IgD-negative memory B cell (primary cell): ENCODE measurements around the gene PDE4D. TPM values are rescaled to one million over a fixed set of nuclear protein-coding genes. Genes with fewer than 3 reads are reported as not detected.
A peak's percentile ranks its signal among the peaks of the same experiment; 100 is the strongest.

ENCODE experiments used
- H3K27ac Mint-ChIP-seq, 3 donors: one replicate each; pipeline ENCODE4 v1.8.0; 2020 to 2022; ENCODE audit warnings: mild to moderate bottlenecking in 3 of 3, mixed read lengths in 3 of 3, moderate library complexity in 1 of 3
- H3K27me3 Mint-ChIP-seq: one replicate; pipeline ENCODE4 v1.8.0; 2021; ENCODE audit warnings: mixed read lengths
- H3K36me3 Mint-ChIP-seq: one replicate; pipeline ENCODE4 v1.8.0; 2020; ENCODE audit warnings: mild to moderate bottlenecking, mixed read lengths
- H3K4me1 Mint-ChIP-seq, 3 donors: one replicate each; pipeline ENCODE4 v1.8.0; 2020 to 2022; ENCODE audit warnings: mixed read lengths in 3 of 3, mild to moderate bottlenecking in 1 of 3
- H3K4me3 Mint-ChIP-seq, 4 donors: one replicate each; pipeline ENCODE4 v1.8.0; 2020 to 2022; ENCODE audit warnings: mild to moderate bottlenecking in 4 of 4, mixed read lengths in 4 of 4, moderate library complexity in 3 of 4
- H3K9me3 Mint-ChIP-seq, 3 donors: one replicate each; pipeline ENCODE4 v1.8.0; 2020 to 2021; ENCODE audit warnings: mixed read lengths in 3 of 3, mild to moderate bottlenecking in 1 of 3
- polyA plus RNA-seq: library from polyadenylated mRNA; unstranded; fragments of 300-500 nt; fragmentation: Illumina TruSeq; gene quantifications from one replicate; pipeline ENCODE4 v1.2.3, GENCODE V29; 2021

The PDE4D gene
- polyA plus RNA-seq, 1 donor from 2014 or later, result 18.8 TPM

- Mint-ChIP-seq H3K9me3 (no peaks in the 10 kb centered on the region), H3K4me3 (no peak overlapping the region), H3K4me1 (peaks cover 0 to 9% (median 4%) of the 10 kb centered on the region in 3 donors), H3K36me3 (no peaks in the 10 kb centered on the region), H3K27ac (no peak overlapping the region), H3K27me3 (no peaks in the 10 kb centered on the region)
Observed at GRCh38 chr5:59171131-59171530, 722.4 kb downstream of the PDE4D start.

GRCh38 chr5:59169768-59170150, 723.8 kb downstream of the PDE4D start:
- H3K4me3 Mint-ChIP-seq, result no peak overlapping the region
- no peaks in the 10 kb centered on the region for H3K27me3 Mint-ChIP-seq
- H3K4me1 Mint-ChIP-seq, result peaks cover under 1 to 6% (median 4%) of the 10 kb centered on the region in 3 donors
- H3K27ac Mint-ChIP-seq, result no peak overlapping the region
- no peaks in the 10 kb centered on the region for H3K36me3 Mint-ChIP-seq
- no peaks in the 10 kb centered on the region for H3K9me3 Mint-ChIP-seq

GRCh38 chr5:59169081-59169767, 724.3 kb downstream of the PDE4D start:
- no peak overlapping the region for H3K4me3 Mint-ChIP-seq
- H3K4me1 Mint-ChIP-seq, result peaks cover 1 to 6% (median 2%) of the 10 kb centered on the region in 3 donors
- no peaks in the 10 kb centered on the region for H3K36me3 Mint-ChIP-seq
- H3K27ac Mint-ChIP-seq, result no peak overlapping the region
- H3K9me3 Mint-ChIP-seq, result no peaks in the 10 kb centered on the region
- H3K27me3 Mint-ChIP-seq, result no peaks in the 10 kb centered on the region

GRCh38 chr5:59168067-59168466, 725.5 kb downstream of the PDE4D start:
- Mint-ChIP-seq H3K36me3 (no peaks in the 10 kb centered on the region), H3K9me3 (no peaks in the 10 kb centered on the region), H3K4me3 (no peak overlapping the region), H3K27me3 (no peaks in the 10 kb centered on the region), H3K4me1 (peaks cover 0 to 3% (median 2%) of the 10 kb centered on the region in 3 donors), H3K27ac (peak overlapping the region in 1 of 3 donors; percentile 21)

- no peaks in the 10 kb centered on the region for H3K27me3 Mint-ChIP-seq
- no peaks in the 10 kb centered on the region for H3K9me3 Mint-ChIP-seq
- no peak overlapping the region for H3K4me3 Mint-ChIP-seq
- peaks cover 2 to 10% (median 5%) of the 10 kb centered on the region in 3 donors for H3K4me1 Mint-ChIP-seq
- no peaks in the 10 kb centered on the region for H3K36me3 Mint-ChIP-seq
- no peak overlapping the region for H3K27ac Mint-ChIP-seq
Observed at GRCh38 chr5:59164041-59164830, 729.3 kb downstream of the PDE4D start.

GRCh38 chr5:59161221-59162105, 732.1 kb downstream of the PDE4D start:
- H3K9me3 Mint-ChIP-seq, result no peaks in the 10 kb centered on the region
- no peaks in the 10 kb centered on the region for H3K27me3 Mint-ChIP-seq
- peaks cover 2 to 10% (median 5%) of the 10 kb centered on the region in 3 donors for H3K4me1 Mint-ChIP-seq
- no peak overlapping the region for H3K4me3 Mint-ChIP-seq
- H3K27ac Mint-ChIP-seq, result peak overlapping the region in 2 of 3 donors; percentile 46 to 67
- no peaks in the 10 kb centered on the region for H3K36me3 Mint-ChIP-seq

- H3K4me1 Mint-ChIP-seq, result peaks cover 2 to 8% (median 5%) of the 10 kb centered on the region in 3 donors
- no peaks in the 10 kb centered on the region for H3K9me3 Mint-ChIP-seq
- H3K4me3 Mint-ChIP-seq, result no peak overlapping the region
- H3K27me3 Mint-ChIP-seq, result no peaks in the 10 kb centered on the region
- no peaks in the 10 kb centered on the region for H3K36me3 Mint-ChIP-seq
- no peak overlapping the region for H3K27ac Mint-ChIP-seq
Observed at GRCh38 chr5:59158637-59159391, 734.7 kb downstream of the PDE4D start.

- Mint-ChIP-seq H3K27me3 (no peaks in the 10 kb centered on the region), H3K9me3 (no peaks in the 10 kb centered on the region), H3K4me1 (peaks cover 2 to 9% (median 5%) of the 10 kb centered on the region in 3 donors), H3K36me3 (no peaks in the 10 kb centered on the region), H3K4me3 (no peak overlapping the region), H3K27ac (no peak overlapping the region)
Observed at GRCh38 chr5:59158165-59158564, 735.4 kb downstream of the PDE4D start.

GRCh38 chr5:59157068-59157467, 736.5 kb downstream of the PDE4D start:
- H3K27ac Mint-ChIP-seq, result no peak overlapping the region
- H3K9me3 Mint-ChIP-seq, result no peaks in the 10 kb centered on the region
- peaks cover 2 to 11% (median 5%) of the 10 kb centered on the region in 3 donors for H3K4me1 Mint-ChIP-seq
- no peaks in the 10 kb centered on the region for H3K36me3 Mint-ChIP-seq
- H3K4me3 Mint-ChIP-seq, result no peak overlapping the region
- no peaks in the 10 kb centered on the region for H3K27me3 Mint-ChIP-seq

- peaks cover 3% of the 10 kb centered on the region for H3K36me3 Mint-ChIP-seq
- no peak overlapping the region for H3K4me3 Mint-ChIP-seq
- no peaks in the 10 kb centered on the region for H3K27me3 Mint-ChIP-seq
- no peaks in the 10 kb centered on the region for H3K9me3 Mint-ChIP-seq
- peaks cover 0 to 5% (median 3%) of the 10 kb centered on the region in 3 donors for H3K4me1 Mint-ChIP-seq
- H3K27ac Mint-ChIP-seq, result no peak overlapping the region
Observed at GRCh38 chr5:59152701-59153245, 740.8 kb downstream of the PDE4D start.

- H3K9me3 Mint-ChIP-seq, result no peaks in the 10 kb centered on the region
- H3K4me1 Mint-ChIP-seq, result peaks cover 0 to 5% (median 3%) of the 10 kb centered on the region in 3 donors
- no peaks in the 10 kb centered on the region for H3K27me3 Mint-ChIP-seq
- H3K4me3 Mint-ChIP-seq, result no peak overlapping the region
- H3K36me3 Mint-ChIP-seq, result peaks cover 4% of the 10 kb centered on the region
- peak overlapping the region in 1 of 3 donors; percentile 48 for H3K27ac Mint-ChIP-seq
Observed at GRCh38 chr5:59151162-59151889, 742.2 kb downstream of the PDE4D start.

- peaks cover 4% of the 10 kb centered on the region for H3K36me3 Mint-ChIP-seq
- no peak overlapping the region for H3K4me3 Mint-ChIP-seq
- H3K27me3 Mint-ChIP-seq, result no peaks in the 10 kb centered on the region
- no peaks in the 10 kb centered on the region for H3K9me3 Mint-ChIP-seq
- peaks cover 0 to 8% (median 3%) of the 10 kb centered on the region in 3 donors for H3K4me1 Mint-ChIP-seq
- no peak overlapping the region for H3K27ac Mint-ChIP-seq
Observed at GRCh38 chr5:59149827-59150226, 743.7 kb downstream of the PDE4D start.

GRCh38 chr5:59149271-59149670, 744.3 kb downstream of the PDE4D start:
- Mint-ChIP-seq H3K4me3 (no peak overlapping the region), H3K36me3 (peaks cover 4% of the 10 kb centered on the region), H3K27ac (no peak overlapping the region), H3K9me3 (no peaks in the 10 kb centered on the region), H3K27me3 (no peaks in the 10 kb centered on the region), H3K4me1 (peaks cover 0 to 8% (median 3%) of the 10 kb centered on the region in 3 donors)
